ENCODE data around the gene MMP8. TPM values are rescaled to one million over a fixed set of nuclear protein-coding genes. Genes with fewer than 3 reads are reported as not detected.

The MMP8 gene
- total RNA-seq, 1 experiment from 2014 or later, result not detected

Other genes with a start within 250 kb of the MMP8 start
- 1.3 and 1.4 TPM in 2 replicates for gene MMP7, start 194.2 kb downstream of the MMP8 start, total RNA-seq (2014; rRNA removed)
- gene MMP20, start 99.6 kb downstream of the MMP8 start, total RNA-seq (2014; rRNA removed), result not detected in 2 replicates
- not detected in 2 replicates for gene MMP27, start 19.2 kb downstream of the MMP8 start, total RNA-seq (2014; rRNA removed)
- not detected in 2 replicates for gene MMP10, start 55.7 kb upstream of the MMP8 start, total RNA-seq (2014; rRNA removed)
- 0.17 TPM in 1 of 2 replicates, not detected in the other for gene MMP1, start 73.2 kb upstream of the MMP8 start, total RNA-seq (2014; rRNA removed)
- 5.1 and 9.0 TPM in 2 replicates for gene MMP3, start 118.7 kb upstream of the MMP8 start, total RNA-seq (2014; rRNA removed)
- gene MMP12, start 150.0 kb upstream of the MMP8 start, total RNA-seq (2014; rRNA removed), result 0.19 TPM in 1 of 2 replicates, not detected in the other
- gene MMP13, start 230.8 kb upstream of the MMP8 start, total RNA-seq (2014; rRNA removed), result 0.13 TPM in 1 of 2 replicates, not detected in the other

Data from LHCN-M2 (cell line).